SU-DHL-6 (cell line): Measurements from ENCODE around the gene CPLX1.
"Not testable (repeated sequence)": the region's sequence is repeated elsewhere in the genome, so short reads cannot be mapped to it uniquely, and the experiment has no call there.

ENCODE experiments used
- H2AFZ ChIP-seq: fragments of 200-600 bp; sonication (generic); 2 replicates; pipeline ENCODE4 v1.6.1; 2014; ENCODE audit warnings: low read depth, mild to moderate bottlenecking, moderate library complexity, mixed read lengths, antibody characterized with exemption, low read length; ENCODE audit not compliant: severe bottlenecking
- H3F3A ChIP-seq: fragments of 200-600 bp; shearing (Covaris generic); 2 replicates; pipeline ENCODE4 v1.6.0; 2016; ENCODE audit warnings: antibody characterized with exemption, mild to moderate bottlenecking; ENCODE audit not compliant: insufficient read depth
- H3K27ac ChIP-seq: fragments of 200-600 bp; sonication (generic); 2 replicates; pipeline ENCODE4 v1.5.1; 2016; ENCODE audit warnings: low read depth, mild to moderate bottlenecking, low read length, moderate library complexity, mixed read lengths
- H3K27me3 ChIP-seq: fragments of 200-600 bp; sonication (generic), shearing (Covaris generic); 2 replicates; pipeline ENCODE4 v1.6.0; 2014; ENCODE audit warnings: mild to moderate bottlenecking, low read length
- H3K36me3 ChIP-seq: fragments of 200-600 bp; sonication (generic); 2 replicates; pipeline ENCODE4 v1.6.1; 2014; ENCODE audit warnings: mild to moderate bottlenecking, low read length, mixed read lengths
- H3K4me2 ChIP-seq: fragments of 300-600, 200-600 bp; shearing (Covaris generic), sonication (generic); 2 replicates; pipeline ENCODE4 v1.6.0; 2014; ENCODE audit warnings: low read length, low read depth, mild to moderate bottlenecking; ENCODE audit not compliant: poor library complexity, severe bottlenecking
- H3K4me3 ChIP-seq: fragments of 200-600 bp; sonication (generic); 2 replicates; pipeline ENCODE4 v1.5.1; 2014; ENCODE audit warnings: antibody characterized with exemption, low read length, mild to moderate bottlenecking, mixed read lengths; ENCODE audit not compliant: insufficient read depth, poor library complexity, severe bottlenecking
- H3K79me2 ChIP-seq: fragments of 200-600 bp; sonication (generic); 2 replicates; pipeline ENCODE4 v1.6.1; 2014; ENCODE audit warnings: mild to moderate bottlenecking, low read length, moderate library complexity; ENCODE audit not compliant: insufficient read depth
- H3K9ac ChIP-seq: fragments of 200-600 bp; sonication (generic); 2 replicates; pipeline ENCODE4 v1.7.0; 2014; ENCODE audit warnings: mild to moderate bottlenecking, low read length
- H3K9me2 ChIP-seq: fragments of 200-600 bp; sonication (generic); replicated peaks from 2 replicates; pipeline ENCODE4 v1.6.1; 2014; ENCODE audit warnings: low read length; ENCODE audit not compliant: insufficient read depth
- H3K9me3 ChIP-seq: fragments of 200-600 bp; sonication (generic); 2 replicates; pipeline ENCODE4 v1.6.1; 2014; ENCODE audit warnings: low read length, mixed read lengths; ENCODE audit not compliant: insufficient read depth
- H4K20me1 ChIP-seq: fragments of 200-600 bp; sonication (generic); 2 replicates; pipeline ENCODE4 v1.6.1; 2014; ENCODE audit warnings: low read depth, mild to moderate bottlenecking, antibody characterized with exemption, low read length, moderate library complexity, mixed read lengths
- CTCF ChIP-seq: fragments of 200-600 bp; sonication (generic); IDR thresholded peaks from one replicate; pipeline ENCODE4 v1.5.1; 2017; ENCODE audit warnings: antibody characterized with exemption, mild to moderate bottlenecking, low read length, moderate library complexity; ENCODE audit not compliant: insufficient read depth, poor library complexity, severe bottlenecking
- EZH2phosphoT487 ChIP-seq: fragments of 200-600 bp; sonication (generic), shearing (Covaris generic); conservative IDR thresholded peaks from 2 replicates; pipeline ENCODE4 v1.6.1; 2018; ENCODE audit warnings: mild to moderate bottlenecking, antibody characterized with exemption, low read length, moderate library complexity, mixed read lengths

CPLX1 gene

GRCh38 chr4:740011-740410, 85.9 kb downstream of the CPLX1 start:
- H2AFZ ChIP-seq, result no peak overlapping the region
- no peak overlapping the region for H3K9ac ChIP-seq
- H3K36me3 ChIP-seq, result no peaks in the 10 kb centered on the region
- H3F3A ChIP-seq, result peaks cover 8% of the 10 kb centered on the region; the same call in 1 of the 2 replicates
- H3K4me2 ChIP-seq, result no peak overlapping the region
- H4K20me1 ChIP-seq, result no peaks in the 10 kb centered on the region
- H3K9me2 ChIP-seq, result no peaks in the 10 kb centered on the region
- H3K27ac ChIP-seq, result no peak overlapping the region
- H3K79me2 ChIP-seq, result no peaks in the 10 kb centered on the region
- H3K4me3 ChIP-seq, result no peak overlapping the region
- no peaks in the 10 kb centered on the region for H3K9me3 ChIP-seq
- no peaks in the 10 kb centered on the region for H3K27me3 ChIP-seq
- TF ChIP-seq CTCF, result no peak
- TF ChIP-seq EZH2phosphoT487, result no peak

GRCh38 chr4:739569-739968, 86.4 kb downstream of the CPLX1 start:
- Histone ChIP-seq H3K4me3 (no peak overlapping the region), H3K27ac (no peak overlapping the region), H4K20me1 (no peaks in the 10 kb centered on the region), H3K79me2 (no peaks in the 10 kb centered on the region), H3K27me3 (no peaks in the 10 kb centered on the region), H3K9me2 (no peaks in the 10 kb centered on the region), H3K36me3 (no peaks in the 10 kb centered on the region), H2AFZ (no peak overlapping the region), H3F3A (peaks cover 8% of the 10 kb centered on the region; the same call in 1 of the 2 replicates), H3K4me2 (no peak overlapping the region), H3K9ac (no peak overlapping the region), H3K9me3 (no peaks in the 10 kb centered on the region)
- TF ChIP-seq CTCF (no peak), EZH2phosphoT487 (no peak)

GRCh38 chr4:738781-739280, 87.1 kb downstream of the CPLX1 start:
- Histone ChIP-seq H3K9ac (no peak overlapping the region), H3K36me3 (no peaks in the 10 kb centered on the region), H3K79me2 (no peaks in the 10 kb centered on the region), H3K4me3 (no peak overlapping the region), H3K9me3 (no peaks in the 10 kb centered on the region), H3K27me3 (no peaks in the 10 kb centered on the region), H3K27ac (no peak overlapping the region), H3K4me2 (no peak overlapping the region), H3F3A (peaks cover 5% of the 10 kb centered on the region; the same call in 1 of the 2 replicates), H4K20me1 (no peaks in the 10 kb centered on the region), H3K9me2 (no peaks in the 10 kb centered on the region), H2AFZ (no peak overlapping the region)
- TF ChIP-seq EZH2phosphoT487 (no peak), CTCF (no peak)

GRCh38 chr4:736561-736960, 89.4 kb downstream of the CPLX1 start:
- not testable (repeated sequence) for H3K9me3 ChIP-seq, H3K79me2 ChIP-seq, H3K4me3 ChIP-seq, H3K27ac ChIP-seq, H3K9ac ChIP-seq, H4K20me1 ChIP-seq, H3K27me3 ChIP-seq, H3K4me2 ChIP-seq, H2AFZ ChIP-seq, H3F3A ChIP-seq, H3K9me2 ChIP-seq, H3K36me3 ChIP-seq
